ENCODE data around the gene HS3ST3B1. TPM values are rescaled to one million over a fixed set of nuclear protein-coding genes. Genes with fewer than 3 reads are reported as not detected.

Gene HS3ST3B1
- total and polyA plus RNA-seq, 4 donors: 0.05 to 1.3 (median 0.63) TPM; not detected in 1

DNA sequence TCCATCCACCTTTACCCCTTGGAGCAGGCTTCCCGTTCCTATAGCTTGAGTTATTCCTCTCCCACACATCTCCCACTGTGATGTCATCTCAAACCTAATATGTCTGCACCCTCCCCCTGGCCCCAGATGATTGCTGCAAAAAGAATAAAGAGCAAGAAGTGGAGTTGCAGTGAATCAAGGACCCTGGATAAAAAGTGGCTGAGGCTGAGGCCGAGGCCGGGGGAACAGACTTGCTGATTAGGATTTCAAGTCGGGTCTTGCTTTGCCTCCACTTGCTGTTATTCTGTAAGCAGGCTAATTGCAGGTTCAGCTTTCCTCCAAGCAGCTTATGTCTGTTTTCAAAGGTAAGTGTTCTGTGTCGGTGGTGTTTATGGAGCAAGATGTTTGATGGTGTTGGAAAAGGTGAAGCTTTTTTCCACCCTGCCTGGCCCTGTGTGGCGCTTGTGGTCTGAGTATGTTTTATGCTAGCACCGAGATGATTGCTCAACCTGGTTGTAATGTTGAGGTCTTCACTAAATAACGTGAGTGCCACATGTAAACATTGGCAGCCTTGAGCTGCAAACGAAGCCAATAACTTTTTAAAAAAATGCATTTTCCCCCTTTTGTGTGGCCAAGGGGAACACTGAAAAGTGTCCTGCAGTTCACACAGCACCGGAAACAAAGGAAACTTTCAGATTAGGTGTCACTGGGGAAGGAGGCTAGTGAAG, 15.4 kb downstream of the HS3ST3B1 start:
- Histone ChIP-seq H3K27me3 (ENCODE audit: control insufficient read depth in 1 of 2, insufficient read depth in 2 of 2, low read length in 1 of 2) (no peaks in the 10 kb centered on the region), H3K4me3 (ENCODE audit: low read length in 2 of 2) (no peak overlapping the region), H3K4me1 (ENCODE audit: control insufficient read depth in 1 of 2, insufficient read depth in 2 of 2, low read length in 2 of 2) (no peaks in the 10 kb centered on the region), H3K36me3 (ENCODE audit: control insufficient read depth in 1 of 2, insufficient read depth in 2 of 2, low read length in 1 of 2) (no peaks in the 10 kb centered on the region), H3K27ac (ENCODE audit: low read depth in 1 of 2, low read length in 2 of 2) (no peak overlapping the region), H3K9me3 (ENCODE audit: control insufficient read depth, low read length) (no peaks in the 10 kb centered on the region)
- 58 to 67% methylated on average over 10 of the region's 10 CpGs for WGBS, 2 donors
- DNase-seq (no peak), ATAC-seq (ENCODE audit: low FRiP score) (no peak)
- intact Hi-C loops (cut with DNase I): no loop called here

DNA sequence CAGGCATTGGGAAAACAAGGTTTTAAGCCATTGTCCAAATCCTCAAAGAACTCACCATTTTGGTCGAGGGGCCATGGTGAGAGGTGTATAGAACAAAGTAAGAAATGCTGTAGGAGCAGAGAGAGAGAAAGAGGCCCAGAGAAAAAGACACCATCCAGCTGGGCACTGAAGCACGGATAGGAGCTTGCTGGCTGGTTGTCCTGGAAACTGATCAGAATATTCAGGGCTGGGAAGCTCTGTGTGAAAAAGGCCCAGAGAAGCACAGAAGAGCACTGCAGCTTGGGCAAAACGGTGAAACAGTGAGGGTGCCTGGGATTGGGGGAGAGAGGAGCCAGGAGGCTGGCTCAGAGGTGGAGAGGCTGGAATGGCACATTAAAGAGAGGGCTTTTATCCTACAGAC, 16.5 kb downstream of the HS3ST3B1 start:
- DNase-seq (no peak), ATAC-seq (ENCODE audit: low FRiP score) (no peak)
- H3K27me3 ChIP-seq (ENCODE audit: control insufficient read depth in 1 of 2, insufficient read depth in 2 of 2, low read length in 1 of 2): no peaks in the 10 kb centered on the region
- 61 to 64% methylated on average over 3 of the region's 3 CpGs for WGBS, 2 donors
- no peaks in the 10 kb centered on the region for H3K36me3 ChIP-seq (ENCODE audit: control insufficient read depth in 1 of 2, insufficient read depth in 2 of 2, low read length in 1 of 2)
- intact Hi-C loops (cut with DNase I): no loop called here
- H3K27ac ChIP-seq (ENCODE audit: low read depth in 1 of 2, low read length in 2 of 2): no peak overlapping the region
- H3K4me3 ChIP-seq (ENCODE audit: low read length in 2 of 2): no peak overlapping the region
- no peaks in the 10 kb centered on the region for H3K9me3 ChIP-seq (ENCODE audit: control insufficient read depth, low read length)
- no peaks in the 10 kb centered on the region for H3K4me1 ChIP-seq (ENCODE audit: control insufficient read depth in 1 of 2, insufficient read depth in 2 of 2, low read length in 2 of 2)

DNA sequence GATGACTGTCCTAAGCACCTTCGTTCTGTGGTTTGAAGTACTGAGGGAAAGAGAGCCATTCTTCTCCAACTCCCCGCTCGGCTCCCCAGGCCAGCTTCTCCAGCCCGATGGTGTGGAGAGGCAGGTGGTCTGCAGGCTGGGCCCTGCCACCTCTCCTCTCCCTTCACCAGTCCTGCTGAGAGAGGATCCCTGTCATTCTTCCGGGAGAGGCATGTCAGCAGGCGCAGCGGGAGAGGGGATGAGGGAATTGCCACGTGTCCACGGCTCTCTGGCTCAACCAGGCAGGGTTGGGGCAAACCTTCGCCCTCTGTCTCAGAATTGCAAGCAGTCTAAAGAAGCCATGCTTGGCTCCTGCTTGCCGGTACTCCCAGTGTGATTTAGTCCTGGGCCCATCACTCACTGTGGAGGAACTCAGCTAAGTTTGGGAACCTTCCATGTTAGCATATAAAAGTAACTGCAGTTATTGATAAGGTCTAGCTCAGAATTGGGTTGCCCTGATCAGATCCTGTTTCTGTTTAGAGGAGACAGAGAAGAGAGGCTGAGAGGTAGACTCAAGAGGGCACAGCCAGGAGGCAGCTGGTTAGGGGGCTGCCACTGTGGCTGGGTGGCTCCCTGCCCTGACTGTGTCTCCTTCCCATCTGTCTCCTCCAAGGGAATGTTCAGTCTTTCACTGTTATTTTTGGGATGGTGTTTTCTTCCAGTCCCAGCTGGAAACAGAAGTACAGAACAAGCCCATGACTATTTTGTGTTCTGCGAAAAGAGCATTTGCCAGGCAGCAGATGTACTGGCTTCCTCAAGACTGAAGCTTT, 17.4 kb downstream of the HS3ST3B1 start:
- 52 to 61% methylated on average over 12 of the region's 12 CpGs for WGBS, 2 donors
- H3K9me3 ChIP-seq (ENCODE audit: control insufficient read depth, low read length): no peaks in the 10 kb centered on the region
- H3K4me1 ChIP-seq (ENCODE audit: control insufficient read depth in 1 of 2, insufficient read depth in 2 of 2, low read length in 2 of 2): no peaks in the 10 kb centered on the region
- no peak overlapping the region for H3K4me3 ChIP-seq (ENCODE audit: low read length in 2 of 2)
- H3K27ac ChIP-seq (ENCODE audit: low read depth in 1 of 2, low read length in 2 of 2): no peak overlapping the region
- DNase-seq (no peak), ATAC-seq (ENCODE audit: low FRiP score) (no peak)
- intact Hi-C loops (cut with DNase I): no loop called here
- H3K36me3 ChIP-seq (ENCODE audit: control insufficient read depth in 1 of 2, insufficient read depth in 2 of 2, low read length in 1 of 2): no peaks in the 10 kb centered on the region
- H3K27me3 ChIP-seq (ENCODE audit: control insufficient read depth in 1 of 2, insufficient read depth in 2 of 2, low read length in 1 of 2): no peaks in the 10 kb centered on the region

DNA sequence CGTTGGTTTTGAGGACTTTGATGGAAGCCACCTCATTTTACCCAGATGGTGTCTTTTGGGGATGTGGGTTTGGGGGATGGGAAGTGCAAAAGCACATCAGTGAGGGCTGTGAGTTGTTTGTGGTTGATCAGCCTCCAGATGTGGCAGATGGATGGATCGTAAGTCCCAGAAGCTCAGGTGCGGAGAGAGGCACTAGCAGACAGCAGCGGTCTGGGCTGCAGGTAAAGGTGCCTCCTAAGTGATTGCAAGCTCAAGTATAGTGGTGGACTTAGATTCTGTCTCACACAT, 18.0 kb downstream of the HS3ST3B1 start:
- H3K27me3 ChIP-seq (ENCODE audit: control insufficient read depth in 1 of 2, insufficient read depth in 2 of 2, low read length in 1 of 2): no peaks in the 10 kb centered on the region
- 78% methylated on average over 4 of the region's 4 CpGs for WGBS, 2 donors
- H3K4me1 ChIP-seq (ENCODE audit: control insufficient read depth in 1 of 2, insufficient read depth in 2 of 2, low read length in 2 of 2): no peaks in the 10 kb centered on the region
- DNase-seq (no peak), ATAC-seq (ENCODE audit: low FRiP score) (no peak)
- H3K36me3 ChIP-seq (ENCODE audit: control insufficient read depth in 1 of 2, insufficient read depth in 2 of 2, low read length in 1 of 2): no peaks in the 10 kb centered on the region
- no peak overlapping the region for H3K27ac ChIP-seq (ENCODE audit: low read depth in 1 of 2, low read length in 2 of 2)
- intact Hi-C loops (cut with DNase I): no loop called here
- H3K9me3 ChIP-seq (ENCODE audit: control insufficient read depth, low read length): no peaks in the 10 kb centered on the region
- no peak overlapping the region for H3K4me3 ChIP-seq (ENCODE audit: low read length in 2 of 2)

DNA sequence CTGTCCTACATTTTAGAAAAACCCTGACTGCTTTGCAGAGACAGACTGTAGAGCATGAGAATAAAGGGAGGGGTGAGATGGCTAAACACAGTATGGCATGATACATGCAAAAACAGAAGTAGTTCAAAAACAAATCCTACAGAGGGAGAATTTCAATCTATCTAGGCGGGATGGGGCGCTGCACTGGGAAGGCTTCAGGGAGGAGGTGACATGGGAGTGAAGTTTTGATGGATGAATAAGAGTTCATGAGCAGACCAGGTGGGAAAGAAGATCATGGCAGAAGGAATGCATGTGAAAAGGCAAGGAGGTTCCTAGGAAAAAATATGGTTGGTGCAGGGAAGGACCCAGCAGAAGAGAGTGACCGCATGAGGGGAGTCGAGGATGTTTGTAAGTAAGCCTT, 19.2 kb downstream of the HS3ST3B1 start:
- H3K4me1 ChIP-seq (ENCODE audit: control insufficient read depth in 1 of 2, insufficient read depth in 2 of 2, low read length in 2 of 2): no peaks in the 10 kb centered on the region
- 93 to 96% methylated on average over 4 of the region's 4 CpGs for WGBS, 2 donors
- peaks cover 0 to 1% of the 10 kb centered on the region in 2 donors for H3K27me3 ChIP-seq (ENCODE audit: control insufficient read depth in 1 of 2, insufficient read depth in 2 of 2, low read length in 1 of 2)
- intact Hi-C loops (cut with DNase I): no loop called here
- H3K9me3 ChIP-seq (ENCODE audit: control insufficient read depth, low read length): no peaks in the 10 kb centered on the region
- no peak overlapping the region for H3K4me3 ChIP-seq (ENCODE audit: low read length in 2 of 2)
- ATAC-seq (ENCODE audit: low FRiP score) (no peak), DNase-seq (no peak)
- H3K27ac ChIP-seq (ENCODE audit: low read depth in 1 of 2, low read length in 2 of 2): no peak overlapping the region
- no peaks in the 10 kb centered on the region for H3K36me3 ChIP-seq (ENCODE audit: control insufficient read depth in 1 of 2, insufficient read depth in 2 of 2, low read length in 1 of 2)

DNA sequence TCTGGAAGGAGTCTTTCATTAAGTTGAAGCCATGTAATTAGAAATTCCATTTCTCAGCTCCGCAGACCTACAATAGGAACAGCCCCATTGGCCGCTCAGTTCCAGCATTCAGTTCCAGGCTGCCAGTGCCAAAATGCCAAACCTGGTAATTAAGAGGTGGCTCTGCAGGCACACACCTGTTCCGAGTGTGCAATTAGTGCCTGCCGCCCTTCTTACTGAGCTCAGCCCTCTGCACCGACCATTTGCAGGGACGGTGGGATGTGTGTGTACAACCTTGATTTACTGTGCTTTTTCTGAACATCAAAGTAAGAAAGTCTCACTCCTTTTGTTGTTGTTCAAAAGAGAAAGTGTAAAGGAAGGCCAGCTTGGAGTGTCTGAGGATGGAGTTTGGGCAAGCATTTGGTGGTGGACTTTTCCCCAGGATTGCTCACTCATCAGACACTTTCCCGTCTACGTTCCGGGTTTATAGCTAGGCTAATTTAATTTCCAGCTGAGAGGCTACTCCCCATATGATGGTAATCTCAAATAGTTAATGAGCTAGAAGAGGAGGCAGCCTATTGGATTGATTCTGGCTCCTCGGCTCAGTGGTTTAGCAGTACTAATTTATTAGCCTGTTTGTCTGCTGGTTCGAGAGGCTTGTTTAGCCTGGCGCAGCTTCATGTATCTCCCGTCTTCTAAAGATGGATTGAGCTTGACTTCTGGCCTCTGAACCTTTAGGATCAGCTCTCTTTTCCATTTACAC, 20.0 kb downstream of the HS3ST3B1 start:
- 36 to 60% methylated on average over 13 of the region's 13 CpGs for WGBS, 2 donors
- no peaks in the 10 kb centered on the region for H3K4me1 ChIP-seq (ENCODE audit: control insufficient read depth in 1 of 2, insufficient read depth in 2 of 2, low read length in 2 of 2)
- H3K27ac ChIP-seq (ENCODE audit: low read depth in 1 of 2, low read length in 2 of 2): no peak overlapping the region
- no peak for ATAC-seq (ENCODE audit: low FRiP score)
- no peak for DNase-seq
- H3K4me3 ChIP-seq (ENCODE audit: low read length in 2 of 2): no peak overlapping the region
- peaks cover 0 to 1% of the 10 kb centered on the region in 2 donors for H3K27me3 ChIP-seq (ENCODE audit: control insufficient read depth in 1 of 2, insufficient read depth in 2 of 2, low read length in 1 of 2)
- no peaks in the 10 kb centered on the region for H3K9me3 ChIP-seq (ENCODE audit: control insufficient read depth, low read length)
- no peaks in the 10 kb centered on the region for H3K36me3 ChIP-seq (ENCODE audit: control insufficient read depth in 1 of 2, insufficient read depth in 2 of 2, low read length in 1 of 2)
- intact Hi-C loops (cut with DNase I): no loop called here

DNA sequence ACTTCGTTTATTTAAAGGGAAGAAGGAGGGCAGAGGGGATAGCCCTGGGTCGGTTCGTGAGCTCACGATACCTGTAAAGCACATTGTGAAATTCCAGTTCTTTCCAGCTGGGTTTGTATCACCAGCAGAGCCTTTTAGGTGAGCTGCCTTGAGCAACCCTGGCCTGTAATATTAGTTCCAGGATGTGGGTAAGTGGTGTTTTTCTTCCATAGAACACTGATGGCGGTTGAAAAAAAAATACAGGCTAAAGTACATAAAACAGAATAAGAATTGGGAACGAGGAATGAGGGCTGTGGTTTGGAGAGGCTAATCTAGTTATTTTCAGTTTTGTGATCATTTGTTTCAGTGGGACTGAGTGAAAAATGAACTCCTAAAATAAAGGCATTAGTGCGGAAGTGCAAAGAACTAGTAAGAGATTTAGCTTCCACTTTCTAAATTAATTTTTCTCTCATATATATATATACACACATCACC, 20.6 kb downstream of the HS3ST3B1 start:
- H3K4me3 ChIP-seq (ENCODE audit: low read length in 2 of 2): no peak overlapping the region
- peaks cover 0 to 1% of the 10 kb centered on the region in 2 donors for H3K27me3 ChIP-seq (ENCODE audit: control insufficient read depth in 1 of 2, insufficient read depth in 2 of 2, low read length in 1 of 2)
- no peaks in the 10 kb centered on the region for H3K36me3 ChIP-seq (ENCODE audit: control insufficient read depth in 1 of 2, insufficient read depth in 2 of 2, low read length in 1 of 2)
- ATAC-seq (ENCODE audit: low FRiP score) (no peak), DNase-seq (no peak)
- H3K27ac ChIP-seq (ENCODE audit: low read depth in 1 of 2, low read length in 2 of 2): no peak overlapping the region
- H3K4me1 ChIP-seq (ENCODE audit: control insufficient read depth in 1 of 2, insufficient read depth in 2 of 2, low read length in 2 of 2): no peaks in the 10 kb centered on the region
- 50 to 54% methylated on average over 7 of the region's 7 CpGs for WGBS, 2 donors
- intact Hi-C loops (cut with DNase I): no loop called here
- no peaks in the 10 kb centered on the region for H3K9me3 ChIP-seq (ENCODE audit: control insufficient read depth, low read length)

DNA sequence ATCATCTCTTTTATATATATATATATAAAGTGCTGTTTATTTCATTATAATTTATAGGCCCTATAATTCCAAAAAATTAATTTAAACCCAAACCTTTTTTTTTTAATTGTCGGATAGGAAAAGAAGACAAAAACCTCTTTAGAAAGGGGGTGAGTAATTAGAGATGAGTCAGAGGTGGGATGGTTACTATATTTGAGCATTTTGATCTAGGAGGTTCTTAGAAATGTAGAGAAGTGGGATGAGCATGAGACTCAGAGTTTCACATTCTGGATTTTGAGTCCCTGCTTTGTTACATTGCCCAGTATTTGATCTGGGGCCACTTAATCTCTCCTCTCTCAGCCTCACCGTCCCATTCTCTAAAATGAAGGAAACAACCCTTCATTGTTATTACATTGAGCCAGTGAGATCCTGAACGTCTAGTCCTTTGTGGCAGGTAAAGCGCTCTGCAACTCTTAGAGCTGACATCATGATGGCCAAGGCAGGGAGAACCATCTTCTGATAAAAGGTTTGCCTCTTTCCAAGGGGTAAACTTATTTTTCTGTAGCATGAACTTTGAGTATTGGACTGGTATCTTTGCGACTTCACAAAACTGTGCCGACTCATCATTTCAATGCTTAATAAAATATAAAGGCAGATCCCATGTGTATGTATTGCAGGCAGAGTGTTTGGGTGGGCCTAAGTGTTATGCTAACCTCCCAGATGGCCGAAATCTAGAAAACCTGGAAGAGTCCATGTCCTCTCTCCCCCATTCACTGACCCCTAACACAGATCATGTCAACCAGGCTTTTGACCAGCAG, 21.3 kb downstream of the HS3ST3B1 start:
- peaks cover 0 to 1% of the 10 kb centered on the region in 2 donors for H3K27me3 ChIP-seq (ENCODE audit: control insufficient read depth in 1 of 2, insufficient read depth in 2 of 2, low read length in 1 of 2)
- WGBS, 2 donors: 83 to 89% methylated on average over 7 of the region's 7 CpGs
- ATAC-seq (ENCODE audit: low FRiP score): no peak
- H3K36me3 ChIP-seq (ENCODE audit: control insufficient read depth in 1 of 2, insufficient read depth in 2 of 2, low read length in 1 of 2): no peaks in the 10 kb centered on the region
- H3K27ac ChIP-seq (ENCODE audit: low read depth in 1 of 2, low read length in 2 of 2): no peak overlapping the region
- no peak overlapping the region for H3K4me3 ChIP-seq (ENCODE audit: low read length in 2 of 2)
- intact Hi-C loops (cut with DNase I): no loop called here
- H3K9me3 ChIP-seq (ENCODE audit: control insufficient read depth, low read length): no peaks in the 10 kb centered on the region
- no peaks in the 10 kb centered on the region for H3K4me1 ChIP-seq (ENCODE audit: control insufficient read depth in 1 of 2, insufficient read depth in 2 of 2, low read length in 2 of 2)
- no peak for DNase-seq
